PC-3 (cell line): Measurements from ENCODE around the gene NME7.

ENCODE experiments used
- EZH2 ChIP-seq: fragments of 300-600 bp; sonication (generic); IDR thresholded peaks from one replicate; pipeline ENCODE4 v1.6.1; 2017; ENCODE audit warnings: antibody characterized with exemption, mild to moderate bottlenecking, low read length; ENCODE audit not compliant: unreplicated experiment
- TF ChIP-seq, protein P1 (sequence below): fragments of 300-600 bp; sonication (generic); conservative IDR thresholded peaks from 2 replicates; pipeline ENCODE4 v1.5.1; 2017; ENCODE audit warnings: antibody characterized with exemption, low read depth, mild to moderate bottlenecking, low read length

DNA sequence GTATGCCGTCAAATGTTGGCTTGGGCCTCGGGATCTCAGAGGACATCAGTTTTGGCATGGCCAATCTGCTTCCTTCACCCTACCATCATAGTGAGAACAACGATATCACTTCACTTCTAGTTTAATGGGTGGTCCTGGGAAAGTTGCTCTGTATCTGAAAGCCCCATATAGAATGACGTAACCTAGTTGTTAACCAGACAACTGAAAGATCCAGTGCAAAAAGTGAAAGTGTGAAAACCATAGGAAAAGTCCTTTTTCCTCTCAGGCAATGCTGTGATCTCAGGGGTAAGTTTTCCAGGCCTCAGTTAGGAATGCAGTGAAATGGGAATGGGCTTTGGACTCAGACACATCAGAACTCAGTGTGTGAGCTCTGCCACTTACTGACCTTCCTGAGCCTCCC, 279.7 kb downstream of the NME7 start:
- TF ChIP-seq, protein P1, sequence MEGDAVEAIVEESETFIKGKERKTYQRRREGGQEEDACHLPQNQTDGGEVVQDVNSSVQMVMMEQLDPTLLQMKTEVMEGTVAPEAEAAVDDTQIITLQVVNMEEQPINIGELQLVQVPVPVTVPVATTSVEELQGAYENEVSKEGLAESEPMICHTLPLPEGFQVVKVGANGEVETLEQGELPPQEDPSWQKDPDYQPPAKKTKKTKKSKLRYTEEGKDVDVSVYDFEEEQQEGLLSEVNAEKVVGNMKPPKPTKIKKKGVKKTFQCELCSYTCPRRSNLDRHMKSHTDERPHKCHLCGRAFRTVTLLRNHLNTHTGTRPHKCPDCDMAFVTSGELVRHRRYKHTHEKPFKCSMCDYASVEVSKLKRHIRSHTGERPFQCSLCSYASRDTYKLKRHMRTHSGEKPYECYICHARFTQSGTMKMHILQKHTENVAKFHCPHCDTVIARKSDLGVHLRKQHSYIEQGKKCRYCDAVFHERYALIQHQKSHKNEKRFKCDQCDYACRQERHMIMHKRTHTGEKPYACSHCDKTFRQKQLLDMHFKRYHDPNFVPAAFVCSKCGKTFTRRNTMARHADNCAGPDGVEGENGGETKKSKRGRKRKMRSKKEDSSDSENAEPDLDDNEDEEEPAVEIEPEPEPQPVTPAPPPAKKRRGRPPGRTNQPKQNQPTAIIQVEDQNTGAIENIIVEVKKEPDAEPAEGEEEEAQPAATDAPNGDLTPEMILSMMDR = no peak
- TF ChIP-seq EZH2 = no peak
